GM12878 (cell line): ENCODE results near the gene HIRA. TPM values are rescaled to one million over a fixed set of nuclear protein-coding genes. Genes with fewer than 3 reads are reported as not detected.

Experiments
- ATAC-seq: fragments of 200-7000 bp; cut with Tn5 transposase; 3 replicates; pipeline ENCODE4 v1.9.1; 2020; ENCODE audit warnings: mild to moderate bottlenecking, moderate library complexity
- BruUV-seq: library from RNA; stranded (reverse); fragments of 400-500 nt; replicated peaks from 2 replicates; lab custom pipeline; 2021; lab: Mats Ljungman, UMichigan
- CTCF ChIA-PET: fragments of 300-600 bp; sonication (Branson Sonifier 250); formaldehyde crosslinking; extraction: SDS; loops from one replicate; lab custom pipeline; 2021; ENCODE audit warnings: inconsistent platforms; lab: Yijun Ruan, JAX
- POLR2A ChIA-PET: fragments of 350-600 bp; formaldehyde crosslinking; extraction: SDS; loops from one replicate; lab custom pipeline; 2021; ENCODE audit warnings: inconsistent platforms; lab: Charles Lee
- RAD21 ChIA-PET: fragments of 300-600 bp; sonication (Branson Sonifier 250); formaldehyde crosslinking; loops from one replicate; lab custom pipeline; 2023; ENCODE audit warnings: antibody characterized with exemption; ENCODE audit not compliant: unreplicated experiment; lab: Charles Lee
- SMC1A ChIA-PET: fragments of 300-600 bp; sonication (Branson Sonifier 250); formaldehyde crosslinking; loops from one replicate; lab custom pipeline; 2023; ENCODE audit not compliant: unreplicated experiment, uncharacterized antibody; lab: Charles Lee
- DNase-seq: peaks from one replicate; pipeline ENCODE4 v3.0.0-alpha.2; 2011; ENCODE audit warnings: low read depth, low spot score
- FAIRE-seq: peaks from 3 replicates; lab custom pipeline; 2011; peaks lifted over from hg19 to GRCh38; lab: Jason Lieb, UNC
- H2AFZ ChIP-seq: 2 replicates; pipeline ENCODE4 v1.6.0; 2011; ENCODE audit warnings: low read depth, low read length, control low read depth; ENCODE audit not compliant: control insufficient read depth
- H3K27ac ChIP-seq: 2 replicates; pipeline ENCODE4 v1.5.1; 2011; ENCODE audit warnings: control low read depth; ENCODE audit not compliant: control insufficient read depth, insufficient read depth
- H3K27me3 ChIP-seq, 2 experiments: replicated peaks in 1 of 2; 2 replicates each; pipeline versions ENCODE4 v1.6.0 to v1.6.1; 2011; ENCODE audit warnings: low read length in 1 of 2; ENCODE audit not compliant: control insufficient read depth in 2 of 2, insufficient read depth in 2 of 2
- H3K36me3 ChIP-seq, 2 experiments: 2 replicates each; pipeline ENCODE4 v1.5.1; 2011; ENCODE audit warnings: low read length in 1 of 2; ENCODE audit not compliant: control insufficient read depth in 2 of 2, insufficient read depth in 2 of 2
- H3K4me1 ChIP-seq: 2 replicates; pipeline ENCODE4 v1.6.1; 2011; ENCODE audit warnings: mild to moderate bottlenecking, low read length, moderate library complexity, mixed read lengths; ENCODE audit not compliant: control insufficient read depth, insufficient read depth
- H3K4me2 ChIP-seq: 2 replicates; pipeline ENCODE4 v1.6.0; 2011; ENCODE audit warnings: control low read depth; ENCODE audit not compliant: control insufficient read depth, insufficient read depth
- H3K4me3 ChIP-seq: fragments of 200-600 bp; sonication (generic); 2 replicates; pipeline ENCODE4 v1.5.1; 2016
- H3K79me2 ChIP-seq: 2 replicates; pipeline ENCODE4 v1.6.0; 2011; ENCODE audit warnings: low read length; ENCODE audit not compliant: control insufficient read depth, insufficient read depth
- H3K9ac ChIP-seq: 2 replicates; pipeline ENCODE4 v1.8.0; 2011; ENCODE audit warnings: low read length, control low read depth, mixed read lengths; ENCODE audit not compliant: control insufficient read depth, insufficient read depth
- H3K9me3 ChIP-seq: replicated peaks from 3 replicates; pipeline ENCODE4 v1.5.1; 2011; ENCODE audit warnings: mild to moderate bottlenecking, low read length; ENCODE audit not compliant: control insufficient read depth, insufficient read depth
- H4K20me1 ChIP-seq: 2 replicates; pipeline ENCODE4 v1.6.0; 2011; ENCODE audit not compliant: control insufficient read depth, insufficient read depth
- NFYA ChIP-seq: IDR thresholded peaks from 2 replicates; pipeline ENCODE4 v1.6.1; 2011; ENCODE audit warnings: low read depth, mild to moderate bottlenecking, low read length, improper control_type of control experiment, borderline replicate concordance
- NR2C2 ChIP-seq: IDR thresholded peaks from 2 replicates; pipeline ENCODE4 v1.6.1; 2011; ENCODE audit warnings: borderline replicate concordance, low read depth; ENCODE audit not compliant: control insufficient read depth, insufficient read length
- SMAD1 ChIP-seq: fragments of 450-650 bp; IDR thresholded peaks from 2 replicates; pipeline ENCODE4 v1.6.1; 2018; ENCODE audit warnings: mild to moderate bottlenecking, low read depth; ENCODE audit not compliant: partially characterized antibody
- SP1 ChIP-seq: IDR thresholded peaks from one replicate; pipeline ENCODE4 v1.6.1; 2011; ENCODE audit warnings: low read depth, low read length
- WGBS: methylation state at CpG from one replicate; pipeline ENCODE4 v1.1.6; 2016; ENCODE audit warnings: low lambda C conversion rate; ENCODE audit not compliant: insufficient replicate concordance, insufficient coverage; ENCODE audit errors: missing lambda C conversion rate; 5-methylcytosine and 5-hydroxymethylcytosine counted together
- in situ Hi-C: fragments of 300-500 bp; cut with MboI; formaldehyde crosslinking; loops from 9 replicates; pipeline ENCODE4 v1.14.3; 2018; ENCODE audit warnings: mixed read lengths
- intact Hi-C: fragments of 100-400 bp; cut with micrococcal nuclease; formaldehyde crosslinking; loops from one replicate; pipeline ENCODE4 v1.14.2; 2022; ENCODE audit not compliant: unreplicated experiment
- polyA plus RNA-seq, 11 experiments: library from polyadenylated mRNA; depleted of rRNA in 4 of 11; unstranded in 6 of 11; stranded (reverse) in 5 of 11; fragments of >200 nt; fragmentation: Nextera tagmentation in 4 of 11; fragmentation: Illumina TruSeq in 1 of 11; extraction: Ambion mirVana in 4 of 11; extraction: Trizol in 1 of 11; gene quantifications; 1 replicate in 1 of 11; 2 replicates in 10 of 11; pipeline versions ENCODE4 v1.2.1 to v1.2.3, GENCODE V29; 2011 to 2016; ENCODE audit warnings: inconsistent platforms in 2 of 11, missing spikeins in 2 of 11, low read depth in 1 of 11
- total RNA-seq, 4 experiments: library from RNA; depleted of rRNA in 3 of 4; stranded (reverse); fragments of >200 nt in 3 of 4; fragmentation: Illumina TruSeq in 1 of 4; extraction: Trizol in 1 of 4; gene quantifications; 2 replicates each; pipeline versions ENCODE4 v1.2.1 to v1.2.3, GENCODE V29; 2013 to 2021
- TF ChIP-seq, protein P1 (sequence below): fragments of 150-350 bp; IDR thresholded peaks from 2 replicates; pipeline ENCODE4 v1.6.1; 2016; ENCODE audit warnings: low read depth, low read length

Gene HIRA
- total and polyA plus RNA-seq, 10 of the 15 experiments (the other 5 are each of a cell fraction or from before 2014, with no cell fraction given), result 0.34 to 32.7 (median 14.5) TPM

DNA sequence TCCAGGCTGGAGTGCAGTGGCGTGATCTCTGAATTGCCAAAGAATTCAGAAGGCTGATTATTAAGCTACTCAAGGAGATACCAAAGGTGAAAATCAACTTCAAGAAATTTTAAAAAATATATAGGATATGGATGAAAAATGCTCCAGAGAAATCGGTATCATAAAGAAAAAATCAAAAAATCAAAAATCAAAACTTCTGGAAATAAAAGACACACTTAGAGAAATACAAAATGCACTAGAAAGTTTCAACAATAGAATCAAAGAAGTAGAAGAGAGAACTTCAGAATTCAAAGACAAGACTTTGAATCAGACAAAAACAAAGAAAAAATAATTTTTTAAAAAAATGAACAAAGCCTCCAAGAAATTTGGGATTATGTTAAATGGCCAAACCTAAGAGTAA, 94.4 kb downstream of the HIRA start:
- WGBS, result 100% methylated on average over 2 of the region's 2 CpGs
- no TSS peak for BruUV-seq
- DNase-seq, result no peak
- no peak for TF ChIP-seq NFYA
- TF ChIP-seq SP1, result no peak
- no peak for TF ChIP-seq SMAD1
- no peak for TF ChIP-seq NR2C2
- TF ChIP-seq, protein P1, sequence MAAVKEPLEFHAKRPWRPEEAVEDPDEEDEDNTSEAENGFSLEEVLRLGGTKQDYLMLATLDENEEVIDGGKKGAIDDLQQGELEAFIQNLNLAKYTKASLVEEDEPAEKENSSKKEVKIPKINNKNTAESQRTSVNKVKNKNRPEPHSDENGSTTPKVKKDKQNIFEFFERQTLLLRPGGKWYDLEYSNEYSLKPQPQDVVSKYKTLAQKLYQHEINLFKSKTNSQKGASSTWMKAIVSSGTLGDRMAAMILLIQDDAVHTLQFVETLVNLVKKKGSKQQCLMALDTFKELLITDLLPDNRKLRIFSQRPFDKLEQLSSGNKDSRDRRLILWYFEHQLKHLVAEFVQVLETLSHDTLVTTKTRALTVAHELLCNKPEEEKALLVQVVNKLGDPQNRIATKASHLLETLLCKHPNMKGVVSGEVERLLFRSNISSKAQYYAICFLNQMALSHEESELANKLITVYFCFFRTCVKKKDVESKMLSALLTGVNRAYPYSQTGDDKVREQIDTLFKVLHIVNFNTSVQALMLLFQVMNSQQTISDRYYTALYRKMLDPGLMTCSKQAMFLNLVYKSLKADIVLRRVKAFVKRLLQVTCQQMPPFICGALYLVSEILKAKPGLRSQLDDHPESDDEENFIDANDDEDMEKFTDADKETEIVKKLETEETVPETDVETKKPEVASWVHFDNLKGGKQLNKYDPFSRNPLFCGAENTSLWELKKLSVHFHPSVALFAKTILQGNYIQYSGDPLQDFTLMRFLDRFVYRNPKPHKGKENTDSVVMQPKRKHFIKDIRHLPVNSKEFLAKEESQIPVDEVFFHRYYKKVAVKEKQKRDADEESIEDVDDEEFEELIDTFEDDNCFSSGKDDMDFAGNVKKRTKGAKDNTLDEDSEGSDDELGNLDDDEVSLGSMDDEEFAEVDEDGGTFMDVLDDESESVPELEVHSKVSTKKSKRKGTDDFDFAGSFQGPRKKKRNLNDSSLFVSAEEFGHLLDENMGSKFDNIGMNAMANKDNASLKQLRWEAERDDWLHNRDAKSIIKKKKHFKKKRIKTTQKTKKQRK, result no peak
- peaks cover 7% of the 10 kb centered on the region; the same call in 2 of the 3 replicates for H3K9me3 ChIP-seq
- SMC1A ChIA-PET, result no interaction called here
- intact Hi-C loops, result no loop called here
- CTCF ChIA-PET, result interaction anchor here (0.6 to 0.7 kb wide), 3 partner anchors 27 to 296 kb away, joined by 3 to 4 read pairs (median 3); no protein-coding TSS in a partner anchor
- no peak overlapping the region for H3K9ac ChIP-seq
- H3K4me1 ChIP-seq, result no peaks in the 10 kb centered on the region
- in situ Hi-C loops, result no loop called here
- H3K27me3 ChIP-seq, result no peaks in the 10 kb centered on the region
- H3K4me2 ChIP-seq, result no peak overlapping the region
- ATAC-seq, result no peak
- peaks cover 3 to 21% of the 10 kb centered on the region in 2 experiments for H3K36me3 ChIP-seq
- H2AFZ ChIP-seq, result no peak overlapping the region
- H3K27ac ChIP-seq, result no peak overlapping the region
- H3K4me3 ChIP-seq, result no peak overlapping the region
- H3K79me2 ChIP-seq, result no peaks in the 10 kb centered on the region
- RAD21 ChIA-PET, result no interaction called here
- POLR2A ChIA-PET, result no interaction called here
- H4K20me1 ChIP-seq, result no peaks in the 10 kb centered on the region
- FAIRE-seq, result no peak
